HuH-7.5 (cell line): ENCODE measurements around the gene HMGCR.

ENCODE experiments used
- DNase-seq: peaks from one replicate; pipeline ENCODE4 v3.0.0; 2011; ENCODE audit warnings: low spot score

The HMGCR gene

DNA sequence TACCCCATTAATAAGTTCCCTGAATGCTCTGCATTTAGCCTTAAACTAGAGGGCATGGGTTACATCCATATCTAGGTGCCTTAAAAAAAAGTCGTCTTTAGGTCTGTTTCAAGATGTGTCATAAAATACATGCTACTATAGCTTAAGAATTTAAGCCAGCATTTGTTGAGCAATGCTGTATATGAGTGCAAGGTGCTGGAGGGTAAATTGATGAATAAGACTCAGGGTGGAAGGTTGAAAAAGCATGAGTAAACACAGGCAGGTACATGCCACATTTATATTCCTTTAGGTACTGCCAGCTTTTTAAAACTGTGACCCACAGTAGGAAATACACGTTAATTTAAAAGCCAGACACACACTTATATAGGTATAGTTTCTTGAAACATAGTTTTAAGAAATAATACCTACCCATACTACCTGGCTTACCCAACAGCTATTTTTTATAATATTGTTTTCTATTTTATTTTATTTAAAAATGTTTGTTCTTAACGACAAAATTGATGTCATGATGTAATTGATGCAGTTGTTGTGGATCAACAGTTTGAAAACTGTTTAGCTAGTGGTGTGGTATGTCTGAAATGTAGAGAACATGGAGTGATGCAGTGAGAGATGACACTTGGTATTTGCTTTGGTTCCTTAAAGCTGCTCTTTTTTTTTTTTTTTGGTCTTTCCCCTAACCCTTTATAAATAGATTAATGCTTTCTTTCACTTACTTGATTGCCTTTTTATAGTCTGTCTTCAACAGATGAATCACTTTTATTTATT lies 3.9 kb downstream of the HMGCR start:
- no peak for DNase-seq

DNA sequence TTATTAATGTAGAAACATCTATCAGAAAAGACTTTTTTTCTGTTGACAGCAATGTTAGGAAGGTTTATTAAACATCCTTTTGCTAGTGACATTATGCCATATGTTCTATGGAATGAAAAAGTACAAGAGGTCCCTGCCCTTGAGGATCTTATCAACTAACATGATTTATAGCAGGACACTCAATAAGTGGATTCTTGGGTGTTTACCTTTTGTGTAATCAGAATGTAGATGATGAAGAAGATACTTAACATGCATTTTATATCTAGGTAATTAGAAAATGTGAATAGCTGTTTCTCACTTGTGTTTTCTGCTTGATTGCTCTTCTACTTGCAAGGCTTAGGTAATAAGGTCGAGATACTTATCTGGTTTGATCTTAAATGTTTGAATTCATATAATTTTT lies 4.9 kb downstream of the HMGCR start:
- DNase-seq = no peak

DNA sequence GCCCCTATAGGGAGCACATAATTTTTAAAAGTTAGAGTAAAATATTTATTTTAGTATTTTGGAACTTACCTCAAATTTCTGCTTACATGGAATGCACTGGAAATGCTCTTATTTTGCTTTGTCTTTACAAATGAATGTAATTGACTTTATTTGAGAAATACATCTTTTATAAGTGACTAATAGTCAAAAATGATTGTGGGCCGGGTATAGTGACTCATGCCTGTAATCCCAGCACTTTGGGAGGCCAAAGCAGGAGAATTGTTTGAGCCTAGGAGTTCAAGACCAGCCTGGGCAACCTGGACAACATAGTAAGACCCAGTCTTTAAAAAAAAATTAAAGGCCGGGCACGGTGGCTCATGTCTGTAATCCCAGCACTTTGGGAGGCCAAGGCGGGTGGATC lies 5.8 kb downstream of the HMGCR start:
- DNase-seq = no peak

DNA sequence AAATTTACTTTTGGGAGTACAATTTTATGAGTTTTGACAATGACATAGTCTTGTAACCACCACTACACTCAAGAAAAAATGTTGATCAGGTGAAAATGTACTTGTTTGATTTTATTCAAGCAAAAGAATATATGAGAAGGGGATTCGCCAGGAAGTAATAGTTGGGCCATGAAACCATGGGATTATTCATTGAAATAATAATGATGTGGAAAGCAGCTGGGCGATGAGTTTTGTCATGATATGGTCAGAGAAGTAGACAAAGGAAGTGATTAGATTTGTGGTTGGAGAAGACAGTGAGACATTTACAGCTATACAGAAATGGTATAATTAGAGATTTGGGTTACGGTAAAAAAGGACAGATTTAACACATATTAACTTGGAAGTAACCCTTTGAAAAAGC lies 11.2 kb downstream of the HMGCR start:
- no peak for DNase-seq

DNA sequence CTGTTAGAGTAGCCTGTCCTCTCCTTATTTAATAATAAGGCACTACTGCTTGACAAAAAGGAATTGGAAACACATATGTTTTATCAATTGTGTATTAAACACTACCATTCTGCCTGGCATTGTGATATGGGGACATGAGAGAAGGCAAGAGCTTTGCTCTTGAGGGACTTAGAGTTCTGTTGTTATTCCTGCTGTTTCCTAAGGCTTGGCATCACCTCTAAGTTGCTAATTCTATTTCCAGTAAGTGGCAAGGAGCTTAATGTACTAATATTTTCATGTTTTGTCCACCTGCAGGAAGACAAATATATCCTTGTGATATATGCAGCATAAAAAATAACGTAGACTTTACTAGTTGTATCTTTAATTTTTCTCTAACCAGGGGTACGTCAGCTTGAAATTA lies 12.6 kb downstream of the HMGCR start:
- no peak for DNase-seq

DNA sequence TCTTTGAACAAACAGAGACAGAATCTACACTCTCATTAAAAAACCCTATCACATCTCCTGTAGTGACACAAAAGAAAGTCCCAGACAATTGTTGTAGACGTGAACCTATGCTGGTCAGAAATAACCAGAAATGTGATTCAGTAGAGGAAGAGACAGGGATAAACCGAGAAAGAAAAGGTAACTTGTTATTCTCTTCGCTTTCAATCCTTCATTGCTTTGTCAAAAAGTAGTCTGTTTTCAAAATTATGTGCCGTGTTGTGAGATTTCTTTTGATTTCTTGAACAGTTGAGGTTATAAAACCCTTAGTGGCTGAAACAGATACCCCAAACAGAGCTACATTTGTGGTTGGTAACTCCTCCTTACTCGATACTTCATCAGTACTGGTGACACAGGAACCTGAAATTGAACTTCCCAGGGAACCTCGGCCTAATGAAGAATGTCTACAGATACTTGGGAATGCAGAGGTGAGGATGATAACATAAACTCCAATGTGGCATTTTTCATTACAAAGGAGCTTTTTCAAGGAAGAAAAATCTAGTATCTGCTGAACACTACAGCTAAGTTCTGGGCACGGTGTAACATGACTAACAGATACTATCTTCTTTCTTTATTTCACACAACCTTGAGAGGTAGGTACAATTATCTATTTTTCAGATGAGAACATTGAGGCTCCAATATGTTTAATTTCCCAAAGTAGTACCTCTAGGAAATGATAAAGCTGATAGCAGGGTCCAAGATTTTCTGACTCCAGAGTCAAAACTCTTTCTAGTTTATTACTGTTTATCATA lies 14.3 kb downstream of the HMGCR start:
- DNase-seq = no peak

DNA sequence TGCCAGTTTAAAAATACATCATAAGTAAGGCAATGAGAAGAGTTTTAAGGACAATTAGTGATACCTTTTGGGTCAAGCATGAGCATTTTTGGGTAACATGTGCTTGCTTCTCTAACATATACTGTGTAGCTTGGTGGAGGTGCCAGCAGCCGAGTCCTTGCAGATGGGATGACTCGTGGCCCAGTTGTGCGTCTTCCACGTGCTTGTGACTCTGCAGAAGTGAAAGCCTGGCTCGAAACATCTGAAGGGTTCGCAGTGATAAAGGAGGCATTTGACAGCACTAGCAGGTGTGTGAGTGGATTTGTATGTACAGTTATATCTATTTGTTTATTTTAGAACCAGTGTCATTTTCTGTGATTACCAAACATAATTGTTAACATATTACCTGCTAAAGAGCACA lies 18.2 kb downstream of the HMGCR start:
- DNase-seq = no peak

DNA sequence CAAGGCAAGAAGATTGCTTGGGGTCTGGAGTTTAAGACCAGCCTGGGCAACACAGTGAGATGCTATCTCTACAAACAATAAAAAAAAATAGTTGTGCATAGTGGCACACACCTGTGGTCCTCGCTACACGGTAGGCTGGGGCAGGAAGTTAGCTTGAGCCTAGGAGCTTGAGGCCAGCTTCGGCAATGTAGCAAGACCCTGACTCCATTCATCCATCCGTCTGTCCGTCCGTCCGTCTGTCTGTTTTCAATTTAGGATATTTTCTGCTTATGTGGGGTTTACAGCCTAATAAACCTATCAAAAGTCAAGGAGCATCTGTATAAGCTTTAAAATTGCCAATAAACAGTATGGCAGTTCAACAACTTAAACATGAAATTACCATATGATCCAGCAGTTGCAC lies 19.7 kb downstream of the HMGCR start:
- no peak for DNase-seq

DNA sequence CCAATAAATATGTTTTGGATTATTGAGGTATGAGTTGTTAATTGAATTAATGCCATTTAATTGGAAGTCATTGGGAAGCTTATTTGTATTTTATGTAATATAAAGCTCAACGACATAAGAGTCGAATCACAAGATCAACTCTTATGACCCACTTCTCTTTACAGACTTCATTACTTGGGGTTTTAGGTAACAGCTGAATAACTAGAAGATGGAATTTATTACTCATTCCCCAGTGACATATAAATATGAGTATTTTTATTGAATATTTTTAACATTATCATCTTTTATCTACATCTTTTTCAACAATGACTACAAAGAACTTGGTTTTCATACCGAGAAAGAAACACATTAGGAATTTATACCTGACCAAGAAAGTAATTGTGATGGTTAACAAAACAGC lies 21.1 kb downstream of the HMGCR start:
- no peak for DNase-seq

DNA sequence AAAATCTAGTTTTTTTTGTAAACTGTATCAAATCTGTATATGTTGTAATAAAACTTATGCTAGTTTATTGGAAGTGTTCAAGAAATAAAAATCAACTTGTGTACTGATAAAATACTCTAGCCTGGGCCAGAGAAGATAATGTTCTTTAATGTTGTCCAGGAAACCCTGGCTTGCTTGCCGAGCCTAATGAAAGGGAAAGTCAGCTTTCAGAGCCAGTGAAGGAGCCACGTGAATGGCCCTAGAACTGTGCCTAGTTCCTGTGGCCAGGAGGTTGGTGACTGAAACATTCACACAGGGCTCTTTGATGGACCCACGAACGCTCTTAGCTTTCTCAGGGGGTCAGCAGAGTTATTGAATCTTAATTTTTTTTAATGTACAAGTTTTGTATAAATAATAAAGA lies 24.3 kb downstream of the HMGCR start:
- DNase-seq = no peak

DNA sequence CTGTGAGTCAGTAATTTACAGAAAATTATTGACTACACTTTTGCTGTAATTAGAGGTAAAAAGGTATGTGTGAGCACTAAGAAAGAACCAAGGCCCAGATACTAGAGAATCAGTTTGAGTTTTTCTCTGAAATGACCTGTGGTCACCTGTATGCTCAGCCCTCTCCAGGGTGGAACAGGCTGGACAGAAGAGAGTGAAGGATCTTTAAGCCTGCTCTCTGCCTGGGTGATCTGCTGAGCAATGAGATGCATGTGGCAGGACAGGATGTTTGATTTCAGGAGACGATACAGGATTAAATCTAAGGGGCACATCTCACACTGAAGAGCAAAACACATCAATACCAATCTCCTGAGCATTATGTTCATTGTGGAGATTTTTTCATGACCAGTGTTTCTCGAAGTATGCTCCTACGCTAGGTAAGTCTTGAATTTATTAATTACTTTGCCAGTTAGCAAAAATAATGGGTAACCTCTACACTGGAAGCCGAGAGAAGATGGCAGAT lies 25.5 kb downstream of the HMGCR start:
- DNase-seq = no peak

DNA sequence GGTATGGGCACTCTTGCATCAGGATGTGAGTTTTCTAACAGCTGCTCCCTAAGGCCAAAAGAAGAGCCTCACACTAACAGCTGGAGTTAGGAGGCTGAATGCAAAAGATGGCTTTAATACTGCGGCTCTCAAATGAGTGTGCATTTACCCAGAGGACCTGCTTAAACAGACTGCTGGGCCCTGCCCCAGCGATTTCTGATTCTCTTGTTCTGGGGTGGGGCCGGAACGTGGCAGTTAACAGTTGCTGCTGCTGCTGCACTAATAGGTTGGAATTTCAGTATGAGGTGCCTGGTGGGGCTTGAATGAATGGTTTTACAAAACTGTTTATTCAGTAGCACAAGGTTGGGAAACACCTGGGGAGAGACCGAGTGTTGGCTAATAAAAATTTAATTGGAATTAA lies 26.1 kb downstream of the HMGCR start:
- no peak for DNase-seq

DNA sequence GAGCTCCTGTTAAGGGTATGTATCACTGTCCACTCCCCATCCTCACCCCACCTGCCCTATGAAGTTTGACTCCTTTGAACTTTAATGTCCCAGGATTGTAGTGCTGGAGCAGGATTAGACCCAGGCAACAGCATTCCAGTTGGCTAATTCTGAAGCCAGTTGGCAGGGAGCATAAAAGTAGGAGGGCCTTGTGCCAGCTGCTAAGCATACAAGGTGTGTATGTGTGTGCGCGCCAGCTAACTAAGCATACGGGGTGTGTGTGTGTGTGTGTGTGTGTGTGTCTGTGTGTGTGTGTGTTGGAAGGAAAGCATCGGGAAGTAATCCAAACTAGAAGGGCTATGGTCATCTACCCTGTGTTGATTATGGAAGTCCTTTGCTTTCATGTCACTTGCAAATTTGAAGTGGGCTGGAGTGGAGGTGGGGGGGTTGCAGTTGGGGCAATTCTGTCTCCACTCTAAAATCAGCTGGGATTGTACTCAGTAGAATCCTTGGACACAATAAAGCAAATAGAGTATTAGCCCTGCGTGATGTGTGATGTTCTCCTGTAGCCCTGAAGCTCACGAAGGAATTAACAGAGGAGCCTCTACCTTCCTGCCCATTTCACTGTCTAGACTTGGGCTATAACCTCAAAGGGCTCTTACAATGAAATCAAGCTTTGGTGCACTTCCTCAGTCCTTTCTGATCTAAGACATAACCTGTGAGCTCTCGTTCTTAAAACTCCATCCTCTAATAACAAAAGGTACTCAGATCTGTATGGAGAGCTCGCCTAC lies 26.9 kb downstream of the HMGCR start:
- DNase-seq = no peak

DNA sequence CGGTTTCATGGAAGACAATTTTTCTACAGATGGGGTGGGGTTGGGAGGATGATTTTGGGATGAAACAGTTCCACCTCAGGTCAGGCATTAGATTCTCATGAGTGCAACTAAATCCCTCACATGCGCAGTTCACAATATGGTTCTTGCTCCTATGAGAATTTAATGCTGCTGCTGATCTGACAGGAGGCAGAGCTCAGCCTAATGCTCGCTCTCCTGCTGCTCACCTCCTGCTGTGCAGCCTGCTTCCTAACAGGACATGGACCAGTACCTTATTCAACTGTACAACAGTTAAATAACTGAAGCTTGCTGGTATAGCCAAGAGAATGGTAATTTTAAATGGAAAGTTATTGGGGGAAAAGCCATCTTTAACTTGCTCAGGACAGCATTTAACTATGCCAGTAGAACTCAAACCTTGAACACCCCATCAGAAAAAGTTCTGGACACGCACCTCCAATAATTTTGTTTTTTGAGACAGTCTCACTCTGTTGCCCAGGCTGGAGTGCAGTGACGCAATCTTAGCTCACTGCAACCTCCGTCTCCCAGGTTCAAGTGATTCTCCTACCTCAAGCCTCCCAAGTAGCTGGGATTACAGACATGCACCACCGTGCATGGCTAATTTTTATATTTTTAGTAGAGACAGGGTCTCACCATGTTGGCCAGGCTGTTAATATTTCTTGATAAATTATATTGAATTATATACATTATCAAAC lies 27.7 kb downstream of the HMGCR start:
- DNase-seq = no peak

DNA sequence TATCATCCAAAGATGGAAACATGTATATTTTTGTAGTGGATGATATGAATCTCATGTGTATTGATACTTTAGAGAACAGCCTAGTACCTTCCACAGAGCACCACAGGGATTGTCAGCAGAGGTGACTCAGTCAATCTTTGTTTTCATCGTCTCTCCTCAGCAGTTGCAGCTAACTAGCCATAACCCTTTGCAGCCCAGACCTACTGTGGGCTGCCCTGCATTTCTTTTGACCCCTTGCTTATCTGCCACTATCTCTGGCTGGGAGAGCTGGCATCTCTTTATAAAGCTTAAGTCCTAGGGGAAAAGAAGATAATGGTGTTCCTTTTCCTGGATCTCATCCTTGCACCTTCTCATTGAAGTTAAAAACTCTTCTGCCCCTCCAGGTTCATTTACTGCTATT lies 28.7 kb downstream of the HMGCR start:
- DNase-seq = no peak

DNA sequence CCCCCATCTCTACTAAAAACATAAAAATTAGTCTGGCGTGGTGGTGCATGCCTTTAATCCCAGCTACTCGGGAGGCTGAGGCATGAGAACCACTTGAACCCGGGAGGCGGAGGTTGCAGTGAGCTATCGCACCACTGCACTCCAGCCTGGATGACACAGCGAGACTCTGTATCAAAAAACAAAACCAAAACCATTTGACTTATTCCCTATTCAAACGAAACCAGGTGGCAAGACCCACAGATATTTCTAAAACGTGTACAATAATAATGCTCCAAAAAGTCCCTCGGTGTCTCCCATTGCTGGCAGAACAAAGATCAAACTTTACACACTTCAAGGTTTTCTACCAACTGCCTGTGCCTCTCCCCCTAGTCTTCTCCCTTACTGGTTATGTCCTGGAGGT lies 29.8 kb downstream of the HMGCR start:
- DNase-seq = no peak

DNA sequence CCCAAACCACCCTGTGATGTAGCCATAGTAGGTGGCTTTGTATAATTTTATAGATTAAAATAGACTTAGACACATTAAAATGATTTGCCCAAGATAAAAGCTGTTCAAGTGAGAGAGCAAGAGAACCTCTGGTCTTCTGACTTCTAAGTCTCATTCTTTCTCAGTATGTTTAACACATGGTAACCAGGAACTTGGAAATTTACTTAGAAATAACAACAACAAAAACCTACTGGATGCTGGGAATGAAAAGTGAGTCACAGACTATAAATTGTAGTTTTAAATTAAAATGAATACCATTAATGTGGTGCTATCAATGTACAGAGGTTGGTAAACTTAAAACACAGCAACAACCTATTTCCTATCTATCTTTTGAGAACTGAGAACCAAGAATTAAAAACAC lies 30.4 kb downstream of the HMGCR start:
- no peak for DNase-seq

DNA sequence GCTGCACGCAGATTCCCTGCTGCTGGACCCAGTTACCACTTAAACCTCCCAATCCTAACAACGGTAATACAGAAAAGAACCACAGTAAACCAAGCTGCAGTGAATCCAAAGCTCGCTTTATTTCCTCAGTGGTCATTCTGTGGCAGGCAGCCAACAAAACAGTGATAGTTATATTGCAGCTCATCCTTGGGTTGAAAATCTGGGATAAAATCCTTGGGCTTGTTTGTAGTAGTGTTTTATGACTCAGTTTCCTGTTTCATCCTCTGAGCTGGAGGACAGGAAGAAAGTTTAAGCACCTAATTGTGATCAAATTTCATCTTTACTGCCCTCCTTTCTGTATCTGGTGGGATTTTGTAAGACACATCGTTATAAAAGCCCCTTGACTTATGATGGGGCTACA lies 31.4 kb downstream of the HMGCR start:
- DNase-seq = no peak

DNA sequence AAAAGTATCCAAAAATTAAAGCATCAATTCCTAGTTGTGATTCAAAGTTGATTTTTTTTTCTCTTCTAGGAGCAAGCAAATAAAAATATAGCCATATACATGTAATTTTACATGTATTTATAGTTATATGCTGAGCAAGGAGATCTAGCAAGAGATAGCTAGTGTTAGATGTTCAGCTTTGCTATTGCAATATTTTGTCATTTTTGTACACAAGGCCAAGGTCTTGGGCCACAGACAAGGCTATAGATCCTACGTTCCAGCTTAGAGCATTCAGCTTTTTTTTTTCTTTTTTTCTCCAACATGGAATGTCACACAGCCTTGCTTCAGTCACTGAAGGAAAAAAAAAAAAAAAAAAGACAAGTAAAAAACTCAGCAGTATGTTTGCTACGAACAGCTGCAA lies 36.8 kb downstream of the HMGCR start:
- DNase-seq = no peak

DNA sequence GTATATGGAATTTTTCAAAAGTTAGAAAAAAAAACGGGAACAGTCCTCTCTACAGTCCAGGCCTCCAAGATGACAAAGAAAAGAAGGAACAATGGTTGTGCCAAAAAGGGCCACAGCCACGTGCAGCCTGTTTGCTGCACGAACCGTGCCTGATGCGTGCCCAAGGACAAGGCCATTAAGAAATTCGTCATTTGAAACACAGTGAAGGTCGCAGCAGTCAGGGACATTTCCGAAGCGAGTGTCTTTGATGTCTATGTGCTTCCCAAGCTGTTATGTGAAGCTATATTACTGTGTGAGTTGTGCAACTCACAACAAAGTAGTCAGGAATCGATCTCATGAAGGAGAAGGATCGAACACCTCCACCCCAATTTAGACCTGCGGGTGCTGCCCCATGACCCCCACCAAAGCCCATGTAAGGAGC lies 37.4 kb downstream of the HMGCR start:
- no peak for DNase-seq

DNA sequence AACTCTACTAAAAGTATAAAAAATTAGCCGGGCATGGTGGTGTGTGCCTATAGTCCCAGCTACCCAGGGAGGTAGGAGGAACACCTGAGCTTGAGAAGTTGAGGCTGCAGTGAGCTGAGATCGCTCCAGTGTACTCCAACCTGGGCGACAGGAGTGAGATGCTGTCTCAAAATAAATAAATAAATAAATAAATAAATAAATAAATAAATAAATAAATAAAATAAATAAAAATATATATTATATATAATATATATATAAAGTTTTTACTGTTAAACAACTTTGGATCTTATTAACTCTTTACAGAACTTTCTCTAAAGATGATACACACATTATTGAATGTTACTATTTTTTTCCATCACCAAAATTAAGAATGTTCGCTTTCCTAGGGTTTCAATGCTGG lies 38.4 kb downstream of the HMGCR start:
- no peak for DNase-seq

DNA sequence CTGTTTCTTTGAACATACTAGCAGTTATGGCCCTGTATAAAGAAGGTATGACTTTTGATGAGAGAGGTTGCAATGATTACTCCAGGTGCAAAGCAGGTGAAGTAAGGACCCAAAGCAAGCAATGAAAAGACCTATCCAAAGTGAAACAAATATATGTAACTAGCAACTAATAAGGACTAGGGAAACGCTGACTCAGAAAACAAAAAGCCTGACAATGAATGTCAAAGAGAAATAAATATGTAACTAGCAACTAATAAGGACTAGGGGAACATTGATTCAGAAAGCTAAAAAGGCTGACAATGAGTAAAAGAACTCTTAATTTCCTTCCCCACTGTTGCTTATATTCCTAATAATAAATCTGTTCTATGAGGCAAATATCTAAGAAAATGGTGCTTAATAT lies 43.1 kb downstream of the HMGCR start:
- no peak for DNase-seq
